ENCODE results near the gene SLC36A4. TPM values are rescaled to one million over a fixed set of nuclear protein-coding genes. Genes with fewer than 3 reads are reported as not detected.

SLC36A4 gene
- total and polyA plus RNA-seq, 4 donors: 4.4 to 23.7 (median 13.0) TPM

Other genes starting within 250 kb of the SLC36A4 start
- not detected for gene MTNR1B, start 228.3 kb downstream of the SLC36A4 start, total RNA-seq
- gene MTNR1B, start 228.3 kb downstream of the SLC36A4 start, polyA plus RNA-seq: not detected
- gene DEUP1, start 132.8 kb upstream of the SLC36A4 start, total RNA-seq: not detected
- gene DEUP1, start 132.8 kb upstream of the SLC36A4 start, polyA plus RNA-seq: not detected